Stimulated activated CD8-positive, alpha-beta memory T cell treated with anti-CD3 and anti-CD28 coated beads, Interleukin-15, amount 100 ng/mL, for 24 hours (primary cell): ENCODE results near the gene USP50.
"Not testable (repeated sequence)": the region's sequence is repeated elsewhere in the genome, so short reads cannot be mapped to it uniquely, and the experiment has no call there.

Source experiments
- DNase-seq: peaks from one replicate; pipeline ENCODE4 v3.0.0-alpha.2; 2020; ENCODE audit warnings: low read depth

The USP50 gene

DNA sequence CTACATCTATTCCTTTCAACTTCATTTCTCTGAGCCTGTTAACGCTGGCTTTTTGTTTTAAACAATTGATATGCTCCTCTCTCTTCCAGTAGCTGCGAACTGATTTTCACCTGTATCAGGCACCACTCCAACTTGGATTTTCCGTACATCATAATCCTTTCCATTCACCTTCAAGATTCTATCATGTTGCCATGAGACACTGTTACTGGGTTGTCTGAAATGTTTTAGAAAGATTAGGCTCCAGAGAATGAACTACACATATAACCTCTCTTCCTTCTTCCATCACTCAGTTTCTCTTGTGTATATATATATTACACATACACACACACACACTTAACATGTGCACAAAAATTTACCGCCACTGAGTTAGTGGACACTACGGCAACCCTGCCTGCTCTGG lies at the start of gene USP50:
TSS of gene USP50 (minus strand) at position 101 of the 400 bp plus-strand sequence. CDS start 141 bp downstream, outside the sequence.
- DNase-seq = no peak

DNA sequence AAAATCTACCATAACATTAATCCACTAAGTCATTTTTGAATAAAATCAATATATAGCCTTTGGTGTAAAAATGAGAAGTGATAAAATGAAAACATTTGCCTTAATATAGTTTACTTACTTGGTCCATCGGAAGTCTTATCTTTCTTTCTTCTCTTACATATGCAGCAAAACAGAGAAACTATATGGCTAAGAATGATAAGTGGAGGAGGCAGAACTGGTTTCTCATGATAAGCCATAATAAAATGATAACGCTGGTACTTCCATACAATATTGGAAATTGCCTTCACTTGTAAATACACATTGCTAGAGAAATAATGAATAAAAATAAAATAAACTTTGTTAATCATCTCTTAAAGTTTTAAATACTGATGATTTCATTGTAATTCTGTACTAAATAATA lies 47.8 kb upstream of the USP50 start:
- no peak for DNase-seq

DNA sequence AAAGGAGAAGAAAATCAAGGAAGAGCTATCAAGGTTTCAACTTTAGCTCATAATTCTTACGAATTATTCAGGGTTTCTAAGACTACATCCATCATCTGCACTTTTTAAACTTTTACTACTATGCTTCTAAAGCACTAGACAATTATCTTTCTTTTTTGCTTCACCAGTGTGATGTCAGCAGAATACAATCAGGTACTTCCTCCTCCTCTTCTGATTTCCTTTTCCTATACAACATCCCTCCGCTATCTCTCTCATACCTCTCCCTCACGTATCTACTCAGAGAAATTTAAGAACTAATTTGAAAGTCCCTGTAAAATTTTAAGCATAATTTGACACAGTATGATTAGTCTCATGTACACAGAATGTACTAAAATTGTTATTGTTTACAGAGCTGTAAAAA lies 47.3 kb upstream of the USP50 start:
- no peak for DNase-seq

DNA sequence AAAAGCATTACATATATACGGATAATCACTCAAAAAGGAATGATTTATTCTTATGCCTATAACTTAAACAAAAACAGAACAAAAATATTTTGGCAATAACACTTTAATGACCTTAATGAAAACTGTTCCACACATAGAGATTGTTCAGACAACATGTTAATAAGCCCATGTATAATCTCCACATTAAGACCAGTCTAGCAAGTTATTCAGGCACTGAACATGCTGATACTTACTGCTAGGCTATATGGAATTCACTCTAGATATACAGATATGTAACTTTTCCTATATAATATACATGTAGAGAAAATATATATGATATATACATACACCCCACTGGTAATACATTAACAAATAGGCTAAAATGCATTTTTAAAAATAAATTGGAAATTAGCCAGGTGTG lies 43.8 kb upstream of the USP50 start:
- DNase-seq = no peak

DNA sequence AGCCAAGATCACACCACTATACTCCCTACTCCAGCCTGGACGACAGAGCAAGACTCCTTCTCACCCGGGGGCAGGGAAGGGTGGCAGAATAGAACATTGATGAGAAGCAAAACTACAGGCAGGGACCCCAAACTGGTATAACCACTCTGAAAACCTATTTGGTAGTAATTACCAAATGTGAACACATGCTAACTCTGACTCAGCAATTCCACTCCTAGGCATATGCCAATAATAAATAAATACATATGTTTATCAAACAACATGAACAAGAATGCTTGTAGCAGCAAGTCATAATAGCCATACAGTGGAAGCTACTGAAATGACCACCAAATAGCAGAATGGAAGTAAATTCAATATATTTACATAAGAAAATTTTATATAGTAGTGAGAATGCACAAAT lies 31.0 kb upstream of the USP50 start:
- DNase-seq = no peak

DNA sequence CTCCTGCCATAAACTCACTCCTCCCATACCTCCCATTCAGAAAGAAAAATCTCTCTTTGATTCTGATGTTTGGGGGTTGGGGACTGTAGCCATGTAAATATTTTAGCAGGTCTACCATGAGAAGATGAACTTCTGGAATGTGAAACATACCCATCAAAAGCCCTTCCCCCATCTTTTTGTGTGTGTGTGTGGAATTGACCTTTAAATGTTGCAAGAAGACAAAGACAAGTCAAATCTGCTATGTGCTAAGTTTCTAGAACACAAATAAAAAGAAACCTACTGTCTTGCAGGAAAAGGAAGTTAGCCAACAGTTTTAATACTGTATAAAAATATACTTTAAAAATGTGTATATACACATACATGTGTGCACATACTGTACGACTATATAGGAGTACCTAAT lies 29.7 kb upstream of the USP50 start:
- DNase-seq = no peak

DNA sequence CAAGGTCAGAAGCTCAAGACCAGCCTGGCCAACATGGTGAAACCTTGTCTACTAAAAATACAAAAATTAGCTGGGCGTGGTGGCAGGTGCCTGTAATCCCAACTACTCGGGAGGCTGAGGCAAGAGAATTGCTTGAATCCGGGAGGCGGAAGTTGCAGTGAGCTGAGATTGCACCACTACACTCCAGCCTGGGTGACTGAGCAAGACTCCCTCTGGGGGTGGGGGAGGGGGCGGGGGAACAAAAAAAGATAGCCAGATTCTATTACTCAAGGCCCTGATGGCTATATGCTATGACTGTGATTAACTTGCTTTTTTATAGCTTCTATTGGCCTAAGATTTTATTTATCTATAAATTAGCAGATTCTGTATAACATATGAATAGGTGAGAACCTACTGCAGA lies 27.4 kb upstream of the USP50 start:
- DNase-seq = not testable (repeated sequence)

DNA sequence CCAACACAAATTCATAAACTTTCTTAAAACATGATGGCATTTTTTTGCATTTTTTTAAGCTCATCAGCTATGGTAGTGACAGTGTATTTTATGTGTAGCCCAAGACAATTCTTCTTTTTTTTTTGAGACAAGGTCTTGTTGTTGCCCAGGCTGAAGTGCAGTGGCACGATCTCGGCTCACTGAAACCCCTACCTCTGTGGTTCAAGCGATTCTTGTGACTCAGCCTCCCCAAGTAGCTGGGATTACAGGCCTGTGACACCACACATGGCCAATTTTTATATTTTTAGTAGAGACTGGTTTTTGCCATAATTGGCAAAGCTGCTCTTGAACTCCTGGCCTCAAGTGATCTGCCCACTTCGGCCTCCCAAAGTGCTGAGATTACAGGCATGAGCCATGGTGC lies 17.3 kb upstream of the USP50 start:
- DNase-seq = no peak

DNA sequence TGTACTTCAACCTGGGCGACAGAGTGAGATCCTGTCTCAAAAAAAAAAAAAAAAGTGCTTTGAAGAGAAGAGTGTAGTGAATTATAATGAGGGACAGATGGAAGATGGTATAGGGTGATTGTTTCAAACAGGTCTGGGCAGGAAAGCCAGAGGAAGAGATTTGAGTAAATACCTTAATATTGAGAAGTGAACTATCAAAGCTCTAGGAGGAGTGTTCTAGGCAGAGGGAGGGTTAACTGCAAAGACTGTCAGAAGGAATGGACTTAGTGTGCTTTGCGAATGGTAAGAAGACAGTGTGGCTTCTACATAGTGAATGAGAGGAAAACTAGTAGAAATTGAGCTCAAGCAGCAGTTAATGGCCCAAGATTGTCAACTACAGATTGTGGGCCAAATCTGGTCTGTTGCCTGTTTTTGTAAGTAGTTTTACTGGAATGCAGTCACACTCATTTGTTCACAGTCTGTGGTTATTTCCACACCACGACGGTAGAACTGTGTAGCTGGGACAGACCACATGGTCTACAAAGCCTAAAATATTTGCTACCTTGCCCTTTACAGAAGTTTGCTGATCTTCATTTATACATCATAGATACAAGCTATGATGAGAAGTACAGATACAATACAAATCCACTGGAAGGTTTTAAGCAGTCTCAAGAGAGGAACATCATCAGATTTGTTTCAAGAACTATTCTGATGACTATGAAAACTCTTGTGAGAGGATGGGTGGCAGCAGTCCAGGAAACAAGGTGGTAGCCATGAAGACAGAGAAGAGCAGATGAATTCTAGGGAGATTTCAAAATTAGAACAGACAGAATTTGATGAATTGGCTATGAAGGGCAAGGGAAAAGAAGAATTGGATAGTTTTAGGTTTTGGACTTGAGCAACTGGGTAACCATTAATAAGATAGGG lies 16.5 kb upstream of the USP50 start:
- no peak for DNase-seq

DNA sequence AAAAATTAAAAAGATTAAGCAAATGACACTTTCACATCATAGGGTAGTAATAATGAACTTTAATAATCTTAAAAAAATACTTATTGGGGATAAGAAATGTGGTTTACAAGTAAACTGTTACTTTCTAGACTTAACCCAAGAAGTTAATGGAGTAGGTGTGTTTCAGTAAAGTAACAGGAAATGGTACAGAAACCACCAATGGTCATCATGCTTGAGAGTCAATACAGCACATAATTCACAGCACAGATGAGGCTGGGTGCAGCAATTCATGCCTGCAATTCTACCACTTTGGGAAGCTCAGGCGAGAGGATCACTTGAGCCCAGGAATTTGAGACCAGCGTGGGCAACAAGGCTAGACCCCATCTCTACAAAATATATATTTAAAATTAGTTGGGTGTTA lies 11.5 kb upstream of the USP50 start:
- no peak for DNase-seq

DNA sequence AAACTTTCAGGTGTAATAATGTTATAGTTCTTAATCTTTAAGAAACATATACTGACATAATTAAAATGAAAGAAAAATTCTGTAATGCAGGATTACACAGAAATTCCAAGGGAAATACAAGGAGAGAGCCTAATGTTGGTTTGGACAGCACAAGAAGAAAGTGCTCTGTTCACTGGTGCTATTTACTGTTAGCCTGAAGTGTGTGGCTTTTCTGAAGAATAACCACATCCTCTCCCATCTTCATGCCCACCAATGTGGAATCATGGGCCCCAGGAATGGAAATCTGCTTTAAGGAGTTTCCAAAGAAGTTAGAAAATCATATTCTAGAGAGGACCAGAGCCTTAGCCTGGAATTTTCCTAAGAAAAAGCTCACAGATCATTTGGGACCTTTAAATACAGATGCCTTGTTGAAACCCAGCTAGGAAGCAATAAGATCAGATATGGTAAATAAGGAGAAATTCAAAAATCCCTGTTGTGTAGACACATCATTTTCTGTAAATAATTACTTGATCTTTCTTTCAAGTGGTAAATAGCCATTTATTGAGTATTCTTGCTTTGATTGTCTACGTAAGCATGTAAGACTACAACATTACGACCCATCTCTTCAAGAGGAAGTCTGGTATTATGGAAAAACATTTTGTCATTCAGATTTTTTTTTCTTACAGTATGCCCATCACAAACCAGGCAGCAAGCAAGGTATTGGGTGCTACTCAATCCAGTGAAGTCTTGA lies 10.3 kb upstream of the USP50 start:
- DNase-seq = no peak

DNA sequence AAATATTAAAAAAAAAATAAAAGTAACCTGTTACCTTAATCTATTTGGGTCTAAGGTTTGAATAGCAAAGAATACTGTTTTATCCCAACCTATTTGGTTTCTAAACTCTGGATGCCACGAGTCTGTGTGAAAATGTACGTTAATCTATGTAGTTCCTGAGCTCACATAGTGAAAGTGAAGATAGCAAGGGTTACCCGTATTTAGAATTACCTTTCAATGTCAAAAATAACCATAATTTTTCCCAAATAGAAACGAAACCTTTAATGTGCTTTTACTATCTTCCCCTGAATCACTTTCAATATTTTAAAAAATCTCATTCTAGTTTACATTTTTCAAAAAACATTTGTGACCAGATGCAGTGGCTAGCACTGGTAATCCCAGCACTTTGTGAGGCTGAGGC lies 5.8 kb upstream of the USP50 start:
- DNase-seq = no peak

DNA sequence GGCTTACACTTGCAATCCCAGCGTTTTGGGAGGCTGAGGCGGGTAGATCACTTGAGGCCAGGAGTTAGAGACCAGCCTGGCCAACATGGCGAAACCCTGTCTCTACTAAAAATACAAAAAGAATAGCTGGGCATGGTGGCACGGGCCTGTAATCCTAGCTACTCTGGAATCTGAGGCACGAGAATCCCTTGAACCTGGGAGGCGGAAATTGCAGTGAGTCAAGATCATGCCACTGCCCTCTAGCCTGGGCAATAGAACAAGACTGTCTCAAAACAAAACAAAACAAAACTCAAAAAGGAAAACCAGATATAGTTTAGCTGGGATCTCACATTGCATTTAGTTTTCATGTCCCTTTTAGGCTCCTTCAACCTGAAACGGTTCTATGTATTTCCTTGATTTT lies 2.9 kb upstream of the USP50 start:
- DNase-seq = no peak

DNA sequence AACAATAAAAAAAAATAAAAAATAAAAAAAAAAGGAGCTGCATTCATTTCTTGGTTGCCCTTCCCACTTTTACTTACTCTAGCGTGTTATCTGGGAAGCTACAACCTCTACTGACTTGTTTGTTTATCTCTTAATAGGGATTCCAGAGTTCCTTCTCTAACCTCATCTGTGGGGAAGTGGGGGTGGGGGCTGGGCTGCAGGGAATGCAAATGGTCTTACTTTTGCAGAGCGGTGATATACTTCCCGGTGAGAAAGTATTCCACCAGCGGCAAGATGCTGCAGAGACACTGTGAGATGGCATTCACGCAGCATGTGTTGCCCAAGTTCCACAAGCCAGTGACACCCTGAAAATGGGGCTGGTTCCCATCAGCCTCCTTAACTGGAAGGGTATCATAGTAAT lies 2.1 kb downstream of the USP50 start:
- DNase-seq = no peak

DNA sequence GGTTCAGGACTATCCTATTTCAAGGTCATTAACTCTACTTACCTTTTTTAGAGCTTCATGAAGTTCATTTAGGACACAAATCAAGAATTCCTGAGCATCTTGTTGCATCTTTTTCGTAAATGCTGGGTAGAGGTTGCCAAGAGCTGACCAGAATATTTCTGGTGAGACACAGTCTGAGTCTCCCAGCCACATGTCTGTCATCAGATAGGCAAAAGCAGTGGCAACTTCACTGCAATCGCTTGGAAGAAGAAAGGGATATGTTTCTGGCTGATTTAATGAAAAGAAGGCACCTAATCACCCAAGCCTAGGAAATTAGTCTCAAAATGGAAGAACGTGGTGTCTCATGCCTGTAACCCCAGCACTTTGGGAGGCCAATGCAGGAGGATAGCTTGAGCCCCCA lies 2.9 kb downstream of the USP50 start:
- no peak for DNase-seq

DNA sequence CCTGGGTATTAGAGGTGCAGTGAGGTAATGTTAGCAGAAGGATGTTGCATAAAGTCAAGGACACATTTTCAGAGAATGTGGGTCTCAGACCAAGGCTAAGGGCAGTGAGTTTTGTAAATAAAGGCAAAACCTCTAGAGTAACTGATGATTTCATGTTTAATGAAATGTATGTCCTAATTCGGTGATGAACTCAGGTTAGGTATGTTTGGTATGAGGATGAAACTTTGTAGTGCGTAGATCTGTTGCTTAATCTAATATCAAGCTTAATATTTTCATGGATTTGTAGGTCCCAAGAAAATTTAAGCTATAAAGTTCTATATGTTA lies 3.6 kb downstream of the USP50 start:
- DNase-seq = no peak

DNA sequence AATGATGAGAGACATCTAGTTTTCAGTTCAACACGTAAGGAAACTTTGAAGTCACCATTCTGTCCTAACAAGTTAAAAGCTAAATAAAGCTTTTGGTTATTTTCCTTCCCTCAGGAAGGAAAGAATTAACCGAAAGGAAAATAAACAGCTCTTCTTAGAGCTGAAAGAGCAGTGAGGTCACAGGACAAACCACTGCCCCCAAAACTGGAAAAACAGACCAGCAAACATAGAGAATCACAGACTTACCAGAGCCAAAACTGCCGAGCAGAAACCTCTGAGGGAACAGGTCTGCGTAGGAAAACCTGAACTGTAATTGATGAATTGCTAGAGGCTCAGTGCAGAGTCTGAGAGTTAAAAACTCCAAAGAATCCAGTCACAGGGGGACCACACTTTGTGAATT lies 14.7 kb downstream of the USP50 start:
- DNase-seq = no peak

DNA sequence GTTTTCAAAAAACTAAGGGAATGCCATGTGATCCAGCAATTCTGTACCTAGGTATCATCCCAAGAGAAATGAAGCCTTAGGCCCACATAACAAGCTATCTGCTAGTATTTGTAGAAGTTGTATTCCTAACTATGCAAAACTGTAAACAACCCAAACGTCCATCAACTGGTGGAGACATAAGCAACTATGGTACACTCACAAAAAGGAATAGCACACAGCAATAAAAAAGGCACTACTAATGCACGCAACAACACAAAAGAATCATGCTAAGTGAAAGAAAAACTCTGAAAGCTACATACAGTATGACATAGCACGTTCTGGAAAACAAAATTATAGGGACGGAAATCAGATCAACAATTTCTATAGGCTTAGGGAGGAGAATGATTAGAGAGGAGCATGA lies 15.3 kb downstream of the USP50 start:
- DNase-seq = no peak

DNA sequence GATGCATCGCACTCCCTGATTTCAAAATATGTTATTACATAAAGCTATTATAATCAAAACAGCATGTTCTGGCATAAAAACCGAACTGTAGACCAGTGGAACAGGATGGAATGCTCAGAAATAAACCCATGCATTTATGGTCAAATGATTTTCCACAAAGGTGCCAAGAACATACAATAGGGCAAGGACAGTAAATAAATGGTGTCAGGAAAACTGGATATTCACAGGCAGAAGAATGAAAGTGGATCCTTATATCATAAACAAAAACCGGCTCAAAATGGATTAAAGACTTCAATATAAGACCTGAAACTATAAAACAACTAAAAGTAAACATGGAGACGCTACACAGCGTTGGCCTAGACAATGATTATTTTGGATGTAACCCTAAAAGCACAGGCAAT lies 22.6 kb downstream of the USP50 start:
- no peak for DNase-seq

DNA sequence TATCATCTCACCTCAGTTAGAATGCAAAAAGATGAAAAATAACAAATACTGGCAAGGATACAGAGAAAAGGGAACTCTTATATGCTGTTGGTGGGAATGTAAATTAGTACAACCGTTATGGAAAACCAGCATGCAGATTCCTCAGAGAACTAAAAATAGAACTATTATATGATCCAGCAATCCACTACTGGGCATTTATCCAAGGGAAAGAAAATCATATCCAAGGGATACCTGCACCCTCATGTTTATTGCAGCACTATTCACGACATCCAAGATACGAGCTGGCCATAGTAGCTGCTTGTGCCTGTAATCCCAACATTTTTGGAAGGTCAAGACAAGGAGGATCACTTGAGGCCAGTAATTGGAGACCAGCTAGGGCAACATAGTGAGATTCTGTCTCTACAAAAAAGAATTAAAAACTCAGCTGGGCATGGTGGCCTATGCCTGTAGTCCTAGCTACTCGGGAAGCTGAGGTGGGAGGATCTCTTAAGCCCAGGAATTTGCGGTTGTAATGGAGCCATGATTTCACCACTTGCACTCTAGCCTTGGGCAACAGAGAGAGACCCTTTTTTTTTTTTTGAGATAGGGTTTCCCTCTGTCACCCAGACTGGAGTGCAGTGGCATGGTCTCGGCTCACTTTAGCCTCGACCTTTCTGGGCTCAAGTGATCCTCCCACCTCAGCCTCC lies 26.6 kb downstream of the USP50 start:
- no peak for DNase-seq

DNA sequence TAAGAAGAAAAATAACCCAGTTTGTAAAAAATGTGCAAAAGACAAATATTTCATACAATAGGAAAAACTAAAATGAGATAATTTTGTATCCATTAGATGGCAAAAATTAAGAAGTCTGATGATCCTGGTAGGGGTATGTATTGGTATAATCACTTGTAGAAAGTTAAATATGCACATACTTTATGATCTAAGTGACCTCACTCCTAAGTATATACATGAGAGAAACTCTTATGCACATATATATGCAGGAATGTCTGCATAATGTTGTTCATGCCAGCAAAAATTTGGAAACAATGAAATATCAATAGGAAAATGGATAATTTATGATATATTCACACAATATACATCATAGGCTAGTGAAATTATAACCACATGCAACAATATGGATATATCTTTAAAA lies 33.5 kb downstream of the USP50 start:
- DNase-seq = no peak

DNA sequence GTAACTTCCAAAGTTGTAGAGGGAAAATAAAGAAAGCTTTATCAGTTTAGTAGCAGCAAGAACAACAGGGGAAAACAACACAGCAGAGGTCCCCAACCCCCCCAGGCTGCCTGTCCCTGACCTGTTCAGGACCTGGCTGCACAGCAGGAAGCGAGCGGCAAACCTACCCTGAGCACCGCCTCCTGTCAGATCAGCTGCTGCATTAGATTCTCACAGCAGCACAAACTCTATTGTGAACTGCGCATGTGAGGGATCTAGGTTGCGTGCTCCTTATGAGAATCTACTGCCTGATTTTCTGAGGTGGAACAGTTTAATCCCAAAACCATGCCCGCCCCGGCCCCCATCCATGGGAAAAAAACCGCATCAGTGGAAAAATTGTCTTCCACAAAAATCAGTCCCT lies 40.3 kb downstream of the USP50 start:
- no peak for DNase-seq

DNA sequence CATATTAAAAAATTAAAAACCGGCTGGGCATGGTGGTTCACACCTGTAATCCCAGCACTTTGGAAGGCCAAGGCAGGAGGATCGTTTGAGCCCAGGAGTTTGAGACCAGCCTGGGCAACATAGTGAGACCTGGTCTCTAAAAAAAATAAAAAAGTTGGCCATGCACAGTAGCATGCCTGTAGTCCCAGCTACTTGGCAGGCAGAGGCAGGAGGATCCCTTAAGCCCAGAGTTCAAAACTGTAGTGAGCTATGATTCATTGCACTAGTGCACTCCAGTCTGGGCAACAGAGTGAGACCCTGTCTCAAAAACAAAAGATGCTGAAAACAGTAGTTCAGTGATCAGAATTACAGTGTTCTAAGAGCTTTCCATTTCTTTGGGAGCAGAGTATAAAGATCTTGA lies 40.8 kb downstream of the USP50 start:
- not testable (repeated sequence) for DNase-seq
